ENCODE measurements around the gene MUC4.
"Not testable (repeated sequence)": the region's sequence is repeated elsewhere in the genome, so short reads cannot be mapped to it uniquely, and the experiment has no call there.

MUC4 gene

DNA sequence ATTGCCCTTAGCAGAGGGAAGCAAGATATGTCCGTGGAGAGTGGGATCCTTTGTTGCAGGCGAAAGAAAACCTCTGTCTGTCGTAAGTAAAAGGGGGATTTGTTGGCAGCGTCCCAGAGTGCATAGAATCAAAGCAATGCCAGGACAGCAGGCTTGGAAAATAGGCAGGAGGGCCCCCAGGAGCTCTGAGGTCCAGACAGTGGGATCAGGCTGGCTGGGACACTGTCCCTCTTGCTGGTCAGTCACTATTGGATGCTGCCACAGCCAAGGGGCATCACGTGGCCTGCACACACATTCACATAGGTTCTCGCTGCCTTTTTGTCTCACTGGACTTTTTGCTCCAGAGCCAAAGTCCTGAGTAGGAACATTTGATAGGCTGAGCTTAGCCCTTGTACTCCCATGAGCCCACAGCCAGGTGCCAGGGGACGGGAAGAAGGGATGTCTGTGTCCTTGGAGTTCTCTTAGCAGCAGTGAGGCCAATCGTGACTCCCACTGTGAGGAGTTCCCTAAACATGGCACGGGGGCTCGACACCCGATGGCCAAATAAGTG, 80.3 kb downstream of the MUC4 start:
- FAIRE-seq (no peak), DNase-seq (ENCODE audit: insufficient read length, low spot score) (no peak)
- TF ChIP-seq POLR2A (IDR thresholded peaks at IDR 0.05; ENCODE audit: low read depth, low read length) = no peak

DNA sequence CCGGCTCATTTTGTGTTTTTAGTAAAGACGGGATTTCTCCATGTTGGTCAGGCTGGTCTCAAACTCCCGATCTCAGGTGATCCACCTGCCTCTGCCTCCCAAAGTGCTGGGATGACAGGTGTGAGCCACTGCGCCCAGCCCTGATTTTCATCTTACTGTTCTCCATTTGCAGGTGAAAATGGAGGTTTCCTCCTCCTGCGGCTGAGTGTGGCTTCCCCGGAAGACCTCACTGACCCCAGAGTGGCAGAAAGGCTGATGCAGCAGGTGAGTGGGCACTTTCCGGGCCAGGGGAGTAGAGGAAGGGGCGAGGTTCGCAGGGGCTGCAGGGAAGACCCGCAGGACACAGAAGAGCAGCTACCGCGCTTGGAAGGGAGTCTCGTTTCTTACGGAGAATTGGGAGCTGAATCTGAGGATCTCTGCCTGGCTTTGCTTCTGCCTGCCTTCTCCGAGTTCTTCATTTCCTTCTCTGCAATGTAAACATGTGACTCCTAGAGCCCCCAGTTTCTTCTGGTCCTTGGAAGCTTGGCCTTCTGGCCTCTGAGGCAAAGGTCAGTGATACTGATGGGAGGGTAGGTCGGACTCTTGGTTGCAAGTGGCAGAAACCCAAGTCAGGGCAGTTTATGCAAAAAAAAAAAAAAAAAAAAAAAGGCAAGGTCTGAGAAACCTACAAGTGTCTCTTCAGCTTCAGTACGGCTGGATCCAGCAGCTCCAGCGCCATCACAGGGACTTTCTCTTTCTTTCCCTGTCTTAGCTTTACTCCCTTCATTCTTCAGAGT, 82.1 kb downstream of the MUC4 start:
- no peak for DNase-seq (ENCODE audit: insufficient read length, low spot score)
- TF ChIP-seq POLR2A (IDR thresholded peaks at IDR 0.05; ENCODE audit: low read depth, low read length) = no peak
- no peak for FAIRE-seq

DNA sequence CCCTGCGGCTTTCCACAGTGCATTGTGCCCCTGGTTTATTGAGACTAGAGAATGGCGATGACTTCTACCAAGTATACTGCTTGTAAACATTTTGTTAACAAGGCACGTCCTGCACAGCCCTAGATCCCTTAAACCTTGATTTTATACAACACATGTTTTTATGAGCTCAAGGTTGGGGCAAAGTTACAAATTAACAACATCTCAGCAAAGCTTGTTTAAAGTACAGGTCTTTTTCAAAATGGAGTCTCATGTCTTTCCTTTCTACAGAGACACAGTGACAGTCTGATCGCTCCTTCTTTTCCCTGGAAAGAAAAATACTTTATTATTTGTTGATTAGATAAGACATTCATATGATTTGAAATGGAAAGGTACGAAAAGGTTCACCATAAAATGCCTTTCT, 82.9 kb downstream of the MUC4 start:
- FAIRE-seq; DNase-seq (ENCODE audit: insufficient read length, low spot score): not testable (repeated sequence)

DNA sequence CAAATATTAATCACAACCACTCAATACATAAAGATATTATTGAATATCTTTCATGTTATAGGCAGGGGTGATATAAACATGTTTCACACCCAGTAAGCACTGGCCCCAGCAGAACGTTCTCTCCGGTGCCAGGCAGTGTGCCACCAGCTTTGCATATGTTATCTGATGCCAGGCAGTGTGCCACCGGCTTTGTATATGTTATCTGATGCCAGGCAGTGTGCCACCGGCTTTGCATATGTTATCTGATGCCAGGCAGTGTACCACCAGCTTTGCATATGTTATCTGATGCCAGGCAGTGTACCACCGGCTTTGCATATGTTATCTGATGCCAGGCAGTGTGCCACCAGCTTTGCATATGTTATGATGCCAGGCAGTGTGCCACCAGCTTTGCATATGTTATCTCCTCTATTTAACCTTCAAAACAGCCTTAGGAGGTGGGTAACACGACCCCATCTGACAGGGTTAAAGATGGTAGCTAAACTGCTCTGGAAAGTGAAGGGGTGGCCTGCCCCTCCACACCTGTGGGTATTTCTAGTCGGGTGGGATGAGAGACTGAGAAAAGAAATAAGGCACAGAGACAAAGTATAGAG, 84.0 kb downstream of the MUC4 start:
- no peak for TF ChIP-seq POLR2A (IDR thresholded peaks at IDR 0.05; ENCODE audit: low read depth, low read length)
- no peak for DNase-seq (ENCODE audit: insufficient read length, low spot score)
- FAIRE-seq = no peak

DNA sequence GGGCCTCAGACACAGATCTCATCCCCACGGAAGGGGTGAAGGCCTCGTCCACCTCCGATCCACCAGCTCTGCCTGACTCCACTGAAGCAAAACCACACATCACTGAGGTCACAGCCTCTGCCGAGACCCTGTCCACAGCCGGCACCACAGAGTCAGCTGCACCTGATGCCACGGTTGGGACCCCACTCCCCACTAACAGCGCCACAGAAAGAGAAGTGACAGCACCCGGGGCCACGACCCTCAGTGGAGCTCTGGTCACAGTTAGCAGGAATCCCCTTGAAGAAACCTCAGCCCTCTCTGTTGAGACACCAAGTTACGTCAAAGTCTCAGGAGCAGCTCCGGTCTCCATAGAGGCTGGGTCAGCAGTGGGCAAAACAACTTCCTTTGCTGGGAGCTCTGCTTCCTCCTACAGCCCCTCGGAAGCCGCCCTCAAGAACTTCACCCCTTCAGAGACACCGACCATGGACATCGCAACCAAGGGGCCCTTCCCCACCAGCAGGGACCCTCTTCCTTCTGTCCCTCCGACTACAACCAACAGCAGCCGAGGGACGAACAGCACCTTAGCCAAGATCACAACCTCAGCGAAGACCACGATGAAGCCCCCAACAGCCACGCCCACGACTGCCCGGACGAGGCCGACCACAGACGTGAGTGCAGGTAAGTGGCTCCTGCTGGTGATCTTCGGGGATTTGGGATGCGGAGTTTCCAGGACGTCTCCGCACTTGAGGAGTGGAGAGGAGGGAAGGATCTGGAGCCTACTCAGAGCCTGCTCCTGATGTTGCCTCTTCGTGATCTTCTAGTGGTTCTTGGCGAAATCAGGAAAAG, 85.6 kb downstream of the MUC4 start:
- FAIRE-seq; DNase-seq (ENCODE audit: insufficient read length, low spot score): not testable (repeated sequence)

DNA sequence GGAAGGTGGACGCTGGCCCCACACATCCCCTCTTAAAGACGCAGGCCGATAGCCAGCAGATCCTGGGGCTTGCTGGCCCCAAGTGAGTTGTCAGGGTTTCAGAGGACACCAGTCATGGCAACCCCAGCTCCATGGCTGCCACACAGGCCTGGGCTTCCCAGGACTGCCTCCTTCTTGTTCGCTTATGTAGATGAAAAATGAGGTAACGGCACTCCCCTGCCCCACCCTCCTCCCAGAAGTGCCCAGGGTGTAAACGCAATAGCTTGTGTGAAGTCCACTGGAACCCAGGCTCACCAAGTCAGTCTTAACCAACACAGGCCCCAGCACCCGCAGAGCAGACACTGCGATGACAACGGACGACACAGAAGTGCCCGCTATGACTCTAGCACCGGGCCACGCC, 87.4 kb downstream of the MUC4 start:
- FAIRE-seq; DNase-seq (ENCODE audit: insufficient read length, low spot score): not testable (repeated sequence)

DNA sequence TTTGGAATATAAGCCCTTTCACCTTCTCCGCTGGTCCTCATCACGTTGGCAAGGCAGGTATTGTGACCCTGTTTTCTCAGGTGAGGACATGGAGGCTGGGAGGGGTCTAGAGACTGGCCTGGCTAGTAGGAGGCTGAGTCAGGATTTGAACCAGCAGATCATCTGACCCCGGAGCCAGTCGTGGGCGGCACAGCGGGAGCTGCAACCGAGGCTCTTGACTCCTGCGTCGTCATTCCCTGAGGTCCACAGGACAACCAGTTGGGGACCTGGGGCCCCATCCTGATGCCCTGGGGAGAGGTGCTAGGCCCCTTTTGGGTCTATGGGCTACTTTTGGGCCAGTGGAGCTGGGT, 88.8 kb downstream of the MUC4 start:
- FAIRE-seq; DNase-seq (ENCODE audit: insufficient read length, low spot score): not testable (repeated sequence)

DNA sequence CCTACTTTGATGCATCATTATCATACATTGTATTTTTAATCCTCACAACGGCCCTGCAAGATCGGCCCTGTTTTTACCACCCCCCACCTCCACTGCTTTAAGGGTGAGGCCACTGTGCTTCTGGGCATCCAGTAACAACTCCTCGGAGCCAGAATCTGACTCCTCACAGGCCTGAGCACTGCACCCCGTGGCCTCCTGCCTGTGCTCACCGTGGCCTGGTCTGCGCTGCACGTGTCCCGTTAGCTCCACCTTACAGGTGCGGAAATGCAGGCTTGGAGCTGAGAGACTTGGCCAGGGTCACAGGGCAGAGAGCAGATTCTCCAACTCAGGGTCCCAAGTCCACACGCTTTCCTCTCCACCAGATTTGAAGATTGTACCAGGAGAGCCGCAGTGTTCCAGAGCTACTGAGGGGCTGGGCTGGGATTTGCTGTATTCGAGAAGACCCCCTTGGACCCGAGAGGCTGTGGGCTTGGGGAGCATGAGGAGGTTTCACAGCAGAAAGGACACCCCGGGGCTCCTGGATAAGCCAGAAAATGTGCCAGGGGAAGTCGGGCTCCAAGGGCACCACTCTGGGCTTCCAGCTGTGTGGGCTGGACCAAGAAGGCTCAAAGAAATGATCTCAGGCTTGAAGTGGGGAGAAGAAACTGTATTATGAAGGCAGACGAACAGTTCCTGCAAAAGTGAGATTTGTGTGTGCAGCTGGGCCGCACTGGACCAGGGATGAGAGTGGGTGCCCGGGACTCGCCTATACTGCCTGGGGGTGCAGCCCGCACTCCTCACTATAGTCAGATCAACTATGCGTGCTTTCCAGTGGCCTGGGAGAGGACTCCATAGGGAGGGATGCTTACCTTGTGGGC, 89.4 kb downstream of the MUC4 start:
- FAIRE-seq; DNase-seq (ENCODE audit: insufficient read length, low spot score): not testable (repeated sequence)

DNA sequence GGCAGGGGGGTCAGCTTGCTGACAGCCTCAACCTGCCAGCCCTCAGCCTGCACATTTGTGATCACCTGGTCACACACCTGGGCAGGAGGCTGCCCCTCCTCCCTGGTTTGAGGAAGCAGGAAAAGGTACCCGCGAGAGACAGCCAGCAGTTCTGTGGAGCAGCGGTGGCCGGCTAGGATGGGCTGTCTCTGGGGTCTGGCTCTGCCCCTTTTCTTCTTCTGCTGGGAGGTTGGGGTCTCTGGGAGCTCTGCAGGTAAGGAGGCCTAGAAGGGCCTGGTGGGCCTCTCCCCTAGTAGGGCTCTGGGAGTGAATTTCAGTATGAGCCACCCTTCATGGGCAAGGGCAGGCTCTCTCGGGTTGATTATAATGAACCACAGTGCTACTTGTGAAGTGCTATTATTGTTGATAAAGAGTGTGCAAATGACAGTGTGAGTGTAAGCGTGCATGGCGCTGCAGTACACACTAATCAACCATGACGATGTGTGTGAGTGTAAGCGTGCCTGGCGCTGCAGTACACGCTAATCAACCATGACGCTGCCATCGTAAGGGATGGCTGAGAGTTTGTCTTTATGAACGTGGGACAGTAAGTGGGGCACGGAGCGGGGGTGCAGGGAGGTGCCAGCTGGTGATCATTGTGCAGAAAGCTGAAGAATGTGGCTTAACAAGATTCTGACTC, 90.8 kb downstream of the MUC4 start, which contains the start of gene MUC20:
Gene MUC20, plus strand, starts transcription at position 148 of the 676 bp plus-strand sequence. Its CDS starts 30 bp downstream, at position 178.
- not testable (repeated sequence) for DNase-seq (ENCODE audit: insufficient read length, low spot score); FAIRE-seq

DNA sequence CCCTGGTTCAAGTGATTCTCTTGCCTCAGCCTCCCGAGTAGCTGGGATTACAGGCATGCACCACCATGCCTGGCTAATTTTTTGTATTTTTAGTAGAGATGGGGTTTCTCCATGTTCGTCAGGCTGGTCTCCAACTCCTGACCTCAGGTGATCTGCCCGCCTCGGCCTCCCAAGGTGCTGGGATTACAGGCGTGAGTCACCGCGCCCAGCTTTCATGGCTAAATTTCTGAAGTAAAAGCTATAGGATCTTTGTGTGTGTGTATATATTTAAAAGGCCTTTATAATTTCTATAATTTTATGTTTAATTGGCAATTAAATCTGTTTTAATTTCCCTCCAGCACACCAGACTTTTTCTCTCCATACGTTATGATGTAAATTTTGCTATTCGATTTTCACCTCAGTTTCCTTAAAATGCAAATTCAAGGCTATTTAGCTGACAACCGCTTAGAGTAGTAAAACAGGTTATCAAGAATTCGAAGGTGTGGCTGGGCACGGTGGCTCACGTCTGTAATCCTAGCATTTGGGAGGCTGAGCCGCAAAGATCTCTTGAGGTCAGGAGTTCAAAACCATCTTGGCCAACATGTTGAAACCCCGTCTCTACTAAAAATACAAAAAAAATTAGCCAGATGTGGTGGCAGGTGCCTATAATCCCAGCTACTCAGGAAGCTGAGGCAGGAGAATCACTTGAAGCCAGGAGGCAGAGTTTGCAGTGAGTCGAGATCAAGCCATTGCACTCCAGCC, 92.0 kb downstream of the MUC4 start:
- not testable (repeated sequence) for FAIRE-seq; DNase-seq (ENCODE audit: insufficient read length, low spot score)

DNA sequence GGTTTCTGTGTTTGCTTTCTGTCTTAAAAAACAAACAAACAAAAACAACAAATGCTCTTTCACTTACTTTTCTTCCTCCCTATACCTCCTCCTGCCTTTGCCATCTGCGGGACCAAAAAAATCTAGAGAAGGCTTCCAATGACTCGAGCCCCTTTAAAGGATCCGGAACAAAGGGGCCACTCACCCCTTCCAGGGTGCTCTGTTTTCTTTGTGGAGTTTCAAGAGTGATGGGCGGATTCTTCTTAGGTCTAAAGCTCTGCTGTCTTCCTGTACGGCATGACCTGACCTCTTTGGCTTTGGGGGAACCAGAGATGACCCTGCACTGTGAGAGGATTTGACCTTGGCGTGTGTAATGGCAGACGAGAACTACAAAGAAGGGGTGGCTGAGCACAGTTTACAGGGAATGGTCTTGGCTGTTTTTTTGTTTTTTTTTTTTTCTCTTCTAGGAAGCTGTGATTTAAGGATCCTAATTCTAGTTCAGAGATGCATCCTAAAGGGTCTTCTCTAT, 93.2 kb downstream of the MUC4 start:
- no peak for TF ChIP-seq POLR2A (IDR thresholded peaks at IDR 0.05; ENCODE audit: low read depth, low read length)
- no peak for DNase-seq (ENCODE audit: insufficient read length, low spot score)
- no peak for FAIRE-seq

DNA sequence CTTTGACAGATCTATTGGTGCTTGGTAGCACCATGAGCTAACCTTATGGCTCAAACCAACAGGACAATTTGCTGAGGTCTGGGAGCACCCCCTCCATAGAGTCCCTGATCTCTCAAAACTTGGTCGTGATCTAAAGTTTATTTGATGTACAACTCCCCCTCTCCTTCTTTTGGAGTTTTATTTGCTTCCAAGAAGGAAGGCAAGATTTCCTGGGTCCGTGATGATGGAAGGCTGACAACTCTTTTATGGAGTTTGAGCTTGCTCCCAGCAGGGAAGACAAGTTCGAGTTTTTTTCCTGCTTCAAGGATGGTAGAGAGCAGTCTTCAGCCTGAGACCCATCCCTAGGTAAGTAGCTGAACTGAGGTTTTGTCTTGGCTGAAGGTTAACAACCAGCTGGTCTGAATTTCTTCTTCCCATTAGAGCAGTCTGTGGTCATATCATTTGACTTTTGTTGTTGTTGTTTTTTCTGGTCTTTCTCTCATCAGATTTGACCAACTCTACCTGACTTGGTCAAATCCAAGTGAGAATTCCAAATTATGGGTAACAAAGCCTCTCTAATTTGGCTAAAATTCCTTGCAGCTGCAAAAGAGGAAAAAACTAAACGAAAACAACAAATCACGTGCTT, 93.8 kb downstream of the MUC4 start:
- no peak for TF ChIP-seq POLR2A (IDR thresholded peaks at IDR 0.05; ENCODE audit: low read depth, low read length)
- DNase-seq (ENCODE audit: insufficient read length, low spot score) = no peak
- no peak for FAIRE-seq
